ENCODE measurements around the gene CDC45.

DNA sequence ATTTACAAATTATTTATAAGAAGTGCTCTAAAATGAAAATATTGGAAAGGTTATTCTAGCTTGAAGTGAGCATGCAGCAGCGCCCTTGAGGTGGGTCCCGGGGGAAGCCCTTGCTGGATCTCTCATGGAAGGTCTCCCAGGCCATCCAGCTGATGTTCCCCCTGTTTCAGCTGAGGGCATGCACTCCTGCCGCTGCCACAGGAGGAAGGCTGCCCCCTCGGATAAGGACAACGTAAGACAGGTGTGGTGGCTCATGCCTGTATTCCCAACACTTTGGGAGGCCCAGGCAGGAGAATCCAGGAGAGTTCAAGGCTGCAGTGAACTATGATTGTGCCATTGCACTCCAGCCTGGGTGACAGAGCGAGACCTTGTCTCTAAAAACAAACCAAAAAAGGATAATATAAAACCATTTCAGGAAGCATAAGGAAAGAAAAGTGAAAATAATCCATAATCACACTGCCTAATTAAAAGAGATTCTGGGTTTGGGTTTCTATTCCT, 15.0 kb downstream of the CDC45 start:
- TF ChIP-seq CTCF (conservative IDR thresholded peaks at IDR 0.05 in 1 of 2, IDR thresholded peaks at IDR 0.05 in 1 of 2; ENCODE audit: extremely low read depth in 1 of 2, insufficient read depth in 1 of 2, low read depth in 1 of 2, low read length in 2 of 2) = no peak
- TF ChIP-seq EZH2 (IDR thresholded peaks at IDR 0.05; ENCODE audit: borderline replicate concordance, low read length) = no peak
